ENCODE results near the gene LINGO3.
"Not testable (repeated sequence)": the region's sequence is repeated elsewhere in the genome, so short reads cannot be mapped to it uniquely, and the experiment has no call there.

LINGO3 gene, protein sequence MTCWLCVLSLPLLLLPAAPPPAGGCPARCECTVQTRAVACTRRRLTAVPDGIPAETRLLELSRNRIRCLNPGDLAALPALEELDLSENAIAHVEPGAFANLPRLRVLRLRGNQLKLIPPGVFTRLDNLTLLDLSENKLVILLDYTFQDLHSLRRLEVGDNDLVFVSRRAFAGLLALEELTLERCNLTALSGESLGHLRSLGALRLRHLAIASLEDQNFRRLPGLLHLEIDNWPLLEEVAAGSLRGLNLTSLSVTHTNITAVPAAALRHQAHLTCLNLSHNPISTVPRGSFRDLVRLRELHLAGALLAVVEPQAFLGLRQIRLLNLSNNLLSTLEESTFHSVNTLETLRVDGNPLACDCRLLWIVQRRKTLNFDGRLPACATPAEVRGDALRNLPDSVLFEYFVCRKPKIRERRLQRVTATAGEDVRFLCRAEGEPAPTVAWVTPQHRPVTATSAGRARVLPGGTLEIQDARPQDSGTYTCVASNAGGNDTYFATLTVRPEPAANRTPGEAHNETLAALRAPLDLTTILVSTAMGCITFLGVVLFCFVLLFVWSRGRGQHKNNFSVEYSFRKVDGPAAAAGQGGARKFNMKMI

DNA sequence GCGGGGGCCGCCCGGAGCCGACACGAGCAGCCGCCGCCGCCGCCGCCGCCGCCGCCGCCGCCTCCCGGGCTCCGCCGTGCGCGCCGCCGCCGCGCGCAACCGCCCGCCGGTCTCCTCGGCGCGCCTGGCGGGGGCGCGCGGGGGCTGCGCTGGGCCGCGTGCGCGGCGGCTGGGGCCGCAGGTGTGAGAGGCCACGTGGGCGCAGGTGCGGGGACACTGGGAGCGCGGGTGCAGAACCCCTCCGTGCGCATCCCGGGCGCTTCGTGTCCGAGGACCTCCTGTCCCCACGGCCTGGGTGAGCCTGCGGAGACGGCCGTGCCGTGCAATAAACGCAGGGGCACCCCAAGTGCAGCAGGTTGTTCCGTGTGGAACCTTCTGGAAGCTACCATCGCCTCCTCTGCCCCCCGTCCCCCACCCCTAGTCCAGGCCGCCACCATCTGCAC is at the start of gene LINGO3:
Gene LINGO3 (minus strand): TSS at position 41 of the 443 bp plus-strand sequence. CDS start 16,378 bp downstream, outside the sequence.
- DNase-seq (ENCODE audit: low read depth in 2 of 2), result no peak

DNA sequence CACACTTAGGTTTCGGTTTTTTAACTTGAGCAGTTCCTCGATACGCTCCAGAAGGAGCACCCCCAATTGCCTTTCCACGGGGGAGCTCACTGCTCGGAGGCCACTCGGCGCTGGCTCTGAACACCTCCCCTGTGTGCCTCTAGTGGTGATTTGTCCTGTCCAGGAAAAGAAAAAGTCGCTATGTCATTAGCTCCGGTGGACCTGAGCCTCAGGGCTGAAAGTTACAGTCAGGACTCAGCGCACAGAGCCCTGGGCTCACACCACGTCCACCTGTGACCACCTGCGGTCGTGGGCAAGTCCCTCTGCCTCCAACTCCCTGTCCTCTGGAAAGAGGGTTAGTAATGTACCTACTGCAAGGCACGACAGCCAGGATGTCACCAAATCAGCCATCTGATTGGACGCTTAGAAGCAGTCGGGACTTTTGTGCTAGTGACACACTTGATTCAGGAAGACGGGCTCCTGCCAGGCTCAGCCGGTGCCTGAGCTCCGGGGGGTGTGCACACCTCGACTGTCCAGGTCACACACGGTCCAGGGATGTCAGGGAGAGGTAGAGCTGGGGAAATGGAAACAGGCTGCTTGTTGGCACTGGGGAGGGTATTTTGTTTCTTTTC is 48.2 kb upstream of the LINGO3 start:
- no peak for DNase-seq (ENCODE audit: low read depth in 2 of 2)

DNA sequence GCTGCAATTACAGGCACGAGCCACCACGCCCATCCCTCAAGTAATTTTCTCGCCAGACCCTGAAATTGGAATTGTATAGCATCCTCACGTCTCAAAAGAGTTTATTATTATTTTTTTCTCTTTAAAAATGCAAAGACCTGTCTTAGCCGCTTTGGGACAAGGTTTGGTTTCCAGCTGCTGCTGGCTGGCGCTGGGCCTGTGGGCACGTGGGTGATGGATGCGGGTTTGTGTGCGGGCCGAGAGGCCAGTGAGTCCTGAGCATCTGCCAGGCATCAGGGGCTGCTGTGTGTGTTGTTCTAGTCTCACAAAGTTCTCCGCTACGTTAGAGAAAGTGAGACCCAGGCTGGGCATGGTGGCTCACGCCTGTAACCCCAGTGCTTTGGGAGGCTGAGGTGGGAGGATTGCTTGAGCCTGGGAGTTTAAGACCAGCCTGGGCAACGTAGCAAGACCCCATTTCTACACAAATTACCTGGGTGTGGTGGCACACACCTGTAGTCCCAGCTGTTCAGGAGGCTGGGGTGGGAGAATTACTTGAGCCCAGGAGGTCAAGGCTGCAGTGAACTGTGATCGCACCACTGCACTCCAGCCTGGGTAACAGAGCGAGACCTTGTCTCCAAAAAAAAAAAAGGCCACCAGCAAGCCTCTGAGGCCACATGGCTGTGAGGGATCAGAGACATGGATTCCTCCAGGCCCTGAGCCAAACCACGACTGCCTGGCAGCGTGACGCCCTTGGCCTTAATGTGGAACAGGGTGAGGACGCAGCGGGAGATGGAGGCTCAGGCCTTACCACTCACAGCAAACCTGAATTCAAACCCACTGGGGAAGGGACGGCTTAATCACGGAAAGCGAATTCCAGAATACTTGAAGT is 47.4 kb upstream of the LINGO3 start:
- DNase-seq (ENCODE audit: low read depth in 2 of 2), result no peak

DNA sequence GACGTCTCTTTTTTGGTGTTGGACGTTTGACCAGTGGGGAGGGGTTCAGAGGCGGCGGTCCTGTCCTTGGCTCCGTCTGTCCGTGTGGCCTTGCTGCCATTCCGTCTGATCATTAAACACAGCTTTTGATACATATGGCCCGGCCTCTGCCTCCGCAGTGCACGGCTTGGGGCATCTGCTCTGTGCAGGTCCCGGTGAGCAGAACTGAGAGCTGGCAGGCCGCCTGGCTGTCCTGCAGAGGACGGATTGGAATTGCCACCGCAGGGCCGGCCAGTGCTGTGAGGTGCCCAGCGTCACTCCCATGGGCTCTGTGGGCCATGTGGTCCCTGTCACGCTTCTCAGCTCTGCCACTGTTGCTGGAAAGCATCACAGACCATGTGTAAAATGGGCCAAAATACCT is 46.7 kb upstream of the LINGO3 start:
- DNase-seq (ENCODE audit: low read depth in 2 of 2), result no peak

DNA sequence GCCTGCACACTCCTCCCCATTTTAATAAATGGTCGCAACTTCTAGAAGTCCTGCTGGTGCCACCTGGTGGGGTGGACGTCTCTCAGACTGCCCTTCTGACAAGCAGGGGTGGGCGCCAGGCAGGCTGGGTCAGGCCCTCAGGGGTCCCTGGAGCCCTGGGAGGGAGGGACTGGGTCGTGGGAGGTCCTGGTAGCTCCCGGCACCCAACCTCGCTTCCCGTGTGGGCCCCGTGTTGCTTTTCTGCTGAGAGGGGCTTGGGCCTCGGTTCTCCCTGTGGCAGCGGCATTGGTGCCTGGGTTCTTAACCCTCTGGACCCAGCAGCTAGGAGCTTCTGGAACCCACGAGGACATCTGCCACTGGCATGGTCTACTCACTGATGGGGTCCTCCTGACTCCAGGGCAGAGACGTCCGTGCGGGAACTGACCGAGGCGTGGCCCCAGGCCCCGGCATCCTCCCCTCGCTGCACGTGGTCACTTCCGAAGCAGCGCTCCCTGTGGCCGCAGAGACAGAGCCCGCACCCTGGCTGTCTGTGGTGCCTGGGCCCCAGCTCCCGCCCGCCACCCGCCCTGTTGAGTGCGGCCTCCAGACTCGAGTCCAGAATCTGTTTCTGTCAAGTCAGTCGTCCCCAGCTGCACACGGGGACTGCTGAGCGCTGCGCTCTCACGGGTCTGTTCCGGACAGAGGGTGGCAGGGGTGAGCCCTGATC is 46.1 kb upstream of the LINGO3 start:
- DNase-seq (ENCODE audit: low read depth in 2 of 2), result no peak

DNA sequence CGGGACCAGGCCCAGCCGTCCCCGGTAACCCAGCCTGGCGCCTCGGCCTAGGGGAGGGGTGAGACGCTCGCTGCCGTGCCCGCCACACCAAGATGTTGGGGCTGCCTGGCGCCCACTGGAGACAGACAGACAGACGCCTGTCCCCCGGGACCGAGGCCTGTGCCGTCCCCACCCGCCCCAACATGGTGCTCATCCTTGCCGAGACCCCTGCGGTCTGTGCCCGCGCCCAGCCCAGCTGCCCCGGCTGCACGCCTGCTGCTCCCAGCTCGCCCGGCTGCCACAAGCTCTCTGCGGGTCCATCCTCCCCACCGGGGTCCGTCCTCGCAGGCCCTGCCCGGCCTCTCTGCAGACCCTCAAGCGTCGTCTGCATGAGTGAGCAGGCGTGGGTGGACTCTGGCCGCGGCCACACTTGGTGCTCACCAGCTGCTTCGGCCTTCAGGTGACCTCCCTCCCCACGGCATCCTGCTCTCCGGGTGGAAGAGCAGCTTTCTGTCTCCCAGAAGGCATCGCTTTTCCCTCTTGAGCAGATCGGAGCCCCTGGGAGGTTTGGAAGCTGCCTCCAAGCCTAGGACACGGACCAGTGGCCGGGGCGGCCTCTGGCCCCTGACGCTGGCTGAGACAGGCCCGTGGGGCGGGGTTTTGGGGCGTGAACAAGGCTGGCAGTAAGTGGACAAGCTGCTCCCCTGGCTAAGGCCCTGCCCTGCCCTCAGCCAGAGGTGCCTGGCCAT is 45.4 kb upstream of the LINGO3 start:
- DNase-seq (ENCODE audit: low read depth in 2 of 2), result no peak

DNA sequence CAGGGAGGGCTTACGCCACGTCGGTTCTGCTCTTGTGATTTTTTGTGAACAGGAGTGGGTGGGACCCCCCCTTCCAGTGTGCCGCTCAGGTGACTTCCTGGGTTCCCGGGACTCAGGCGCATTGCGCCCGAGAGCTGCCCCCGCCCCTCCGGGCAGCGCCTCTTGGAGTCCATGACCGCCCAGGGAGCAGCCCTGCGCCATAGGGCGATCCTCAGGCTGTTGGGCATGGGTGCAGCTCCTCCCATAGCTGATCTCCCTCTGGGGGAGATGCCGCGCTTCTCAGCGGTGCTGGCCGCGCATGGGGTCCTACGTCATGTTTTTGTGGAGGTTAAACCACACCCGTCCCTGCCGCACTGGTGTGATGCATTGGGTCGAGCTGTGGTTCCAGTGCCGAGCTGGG is 44.2 kb upstream of the LINGO3 start:
- DNase-seq (ENCODE audit: low read depth in 2 of 2), result no peak

DNA sequence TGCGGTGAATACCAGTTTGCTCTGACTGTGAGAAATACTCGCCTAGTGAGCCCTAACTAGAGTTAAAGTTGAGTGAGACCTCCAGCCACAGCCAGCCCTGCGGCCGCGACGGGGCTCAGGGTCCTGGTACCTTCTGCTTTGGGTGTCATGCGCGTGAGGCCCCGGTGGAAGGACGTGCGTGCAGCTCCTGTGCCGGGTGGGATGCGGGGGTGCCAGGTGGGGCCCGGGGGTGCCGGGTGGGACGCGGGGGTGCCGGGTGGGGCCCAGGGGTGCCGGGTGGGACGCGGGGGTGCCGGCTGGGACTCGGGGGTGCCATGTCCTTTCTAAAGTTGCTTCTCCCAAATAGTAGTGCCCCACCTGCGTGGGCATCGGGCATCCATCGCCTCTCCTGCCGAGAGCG is 43.6 kb upstream of the LINGO3 start:
- DNase-seq (ENCODE audit: low read depth in 2 of 2), result no peak

DNA sequence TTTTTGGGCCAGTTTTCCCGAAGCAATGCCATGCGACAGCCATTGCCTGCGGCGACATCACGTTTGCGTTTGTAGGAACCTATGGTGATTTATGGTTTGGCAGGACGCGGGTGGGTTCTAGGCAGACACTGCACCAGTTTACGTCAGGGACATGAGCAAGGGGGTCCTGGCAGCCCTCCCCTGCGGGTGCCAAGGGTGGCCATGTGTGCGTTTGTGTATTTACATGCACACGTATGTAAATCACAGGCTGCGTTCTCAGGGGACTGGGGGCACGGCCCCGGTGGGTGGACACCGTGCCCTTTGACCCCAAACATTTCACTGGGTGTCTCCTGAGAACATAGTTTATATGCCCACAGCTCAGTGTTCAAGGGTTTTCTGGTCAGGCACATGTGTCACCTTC is 42.7 kb upstream of the LINGO3 start:
- no peak for DNase-seq (ENCODE audit: low read depth in 2 of 2)

DNA sequence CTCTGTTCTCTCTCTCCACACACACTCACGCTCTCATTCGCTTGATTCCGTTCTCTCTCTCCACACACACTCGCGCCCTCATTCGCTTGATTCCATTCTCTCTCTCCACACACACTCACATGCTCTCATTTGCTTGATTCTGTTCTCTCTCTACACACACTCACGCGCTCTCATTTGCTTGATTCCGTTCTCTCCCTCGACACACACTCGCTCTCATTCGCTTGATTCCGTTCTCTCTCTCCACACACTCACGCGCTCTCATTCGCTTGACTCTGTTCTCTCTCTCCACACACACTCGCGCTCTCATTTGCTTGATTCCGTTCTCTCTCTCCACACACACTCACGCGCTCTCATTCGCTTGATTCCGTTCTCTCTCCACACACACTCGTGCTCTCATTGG is 41.9 kb upstream of the LINGO3 start:
- not testable (repeated sequence) for DNase-seq (ENCODE audit: low read depth in 2 of 2)

DNA sequence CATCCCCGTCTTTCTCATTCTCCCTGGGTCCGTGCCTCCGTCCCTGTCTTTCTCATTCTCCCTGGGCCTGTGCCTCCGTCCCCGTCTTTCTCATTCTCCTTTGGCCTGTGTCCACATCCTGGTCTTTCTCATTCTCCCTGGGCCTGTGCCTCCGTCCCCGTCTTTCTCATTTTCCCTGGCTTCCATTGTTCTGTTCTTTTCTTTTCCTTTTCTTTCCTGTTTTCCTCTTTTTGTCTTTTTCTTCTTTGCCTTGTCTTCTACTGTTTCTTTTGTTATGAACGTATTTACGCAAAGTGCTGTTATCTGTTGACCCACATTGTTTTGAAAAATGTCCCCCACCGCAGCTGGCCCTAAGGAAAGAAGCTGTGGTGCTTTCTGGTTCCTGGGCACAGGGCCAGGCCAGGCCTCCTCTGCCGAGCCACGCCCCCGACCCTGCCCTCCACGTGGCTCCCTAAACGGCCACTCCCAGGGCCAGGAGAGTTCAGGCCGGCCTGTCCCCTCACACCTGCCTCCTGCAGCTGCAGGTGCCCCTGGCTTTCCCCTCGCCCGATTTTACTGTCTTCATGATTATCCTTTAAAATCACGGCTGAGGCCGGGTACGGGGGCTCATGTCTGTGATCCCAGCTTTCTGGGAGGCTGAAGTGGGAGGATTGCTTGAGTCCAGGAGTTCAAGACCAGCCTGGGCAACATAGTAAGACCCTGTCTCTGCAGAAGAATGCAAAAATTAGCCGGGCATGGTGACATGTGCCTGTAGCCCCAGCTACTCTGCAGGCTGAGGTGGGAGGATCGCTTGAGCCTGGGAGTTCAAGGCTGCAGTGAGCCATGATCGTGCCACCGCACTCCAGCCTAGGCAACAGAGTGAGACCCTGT is 38.1 kb upstream of the LINGO3 start:
- no peak for DNase-seq (ENCODE audit: low read depth in 2 of 2)

DNA sequence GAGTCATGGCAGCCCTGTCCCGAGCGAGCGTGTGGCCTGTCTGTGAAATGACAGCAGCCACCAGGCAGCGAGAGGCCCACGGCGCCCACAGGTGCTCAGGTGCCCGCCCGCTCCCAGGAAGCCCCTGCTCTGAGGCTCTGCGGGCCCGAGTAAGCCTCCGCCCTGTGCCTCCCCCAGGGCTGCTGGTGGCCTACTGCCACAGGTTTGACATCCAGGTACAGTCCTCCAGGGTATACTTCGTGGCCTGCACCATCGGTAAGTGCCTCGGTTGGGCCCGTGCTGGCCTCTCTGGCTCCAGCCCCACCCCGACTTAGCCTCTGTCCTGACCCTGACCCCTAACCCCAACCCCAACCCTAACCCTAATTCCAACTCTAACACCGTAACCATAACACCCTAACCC is 37.1 kb upstream of the LINGO3 start:
- no peak for DNase-seq (ENCODE audit: low read depth in 2 of 2)

DNA sequence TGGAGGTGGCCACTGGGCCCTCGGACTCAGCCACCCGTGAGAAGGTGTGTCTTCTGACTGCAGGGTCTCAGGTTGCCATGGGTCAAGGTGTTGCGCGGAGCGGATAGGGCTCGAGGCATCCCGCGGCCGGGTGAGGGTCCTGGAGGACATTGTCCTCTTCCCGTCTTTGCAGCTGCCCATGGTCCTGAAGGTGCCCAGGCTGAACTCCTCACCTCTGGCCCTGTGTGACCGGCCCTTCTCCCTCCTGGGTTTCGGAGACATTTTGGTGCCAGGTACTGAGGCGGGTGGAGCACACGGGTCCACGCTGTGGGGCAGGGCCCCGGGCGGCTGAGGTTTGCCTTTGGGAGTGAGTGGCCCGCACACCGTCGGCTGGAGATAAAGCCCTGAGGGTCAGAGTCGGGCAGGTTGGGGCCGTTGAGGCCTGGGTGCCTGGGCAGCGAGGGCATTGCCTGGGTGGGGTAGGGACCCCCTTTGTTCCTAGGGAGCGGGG is 36.5 kb upstream of the LINGO3 start:
- DNase-seq (ENCODE audit: low read depth in 2 of 2), result no peak

DNA sequence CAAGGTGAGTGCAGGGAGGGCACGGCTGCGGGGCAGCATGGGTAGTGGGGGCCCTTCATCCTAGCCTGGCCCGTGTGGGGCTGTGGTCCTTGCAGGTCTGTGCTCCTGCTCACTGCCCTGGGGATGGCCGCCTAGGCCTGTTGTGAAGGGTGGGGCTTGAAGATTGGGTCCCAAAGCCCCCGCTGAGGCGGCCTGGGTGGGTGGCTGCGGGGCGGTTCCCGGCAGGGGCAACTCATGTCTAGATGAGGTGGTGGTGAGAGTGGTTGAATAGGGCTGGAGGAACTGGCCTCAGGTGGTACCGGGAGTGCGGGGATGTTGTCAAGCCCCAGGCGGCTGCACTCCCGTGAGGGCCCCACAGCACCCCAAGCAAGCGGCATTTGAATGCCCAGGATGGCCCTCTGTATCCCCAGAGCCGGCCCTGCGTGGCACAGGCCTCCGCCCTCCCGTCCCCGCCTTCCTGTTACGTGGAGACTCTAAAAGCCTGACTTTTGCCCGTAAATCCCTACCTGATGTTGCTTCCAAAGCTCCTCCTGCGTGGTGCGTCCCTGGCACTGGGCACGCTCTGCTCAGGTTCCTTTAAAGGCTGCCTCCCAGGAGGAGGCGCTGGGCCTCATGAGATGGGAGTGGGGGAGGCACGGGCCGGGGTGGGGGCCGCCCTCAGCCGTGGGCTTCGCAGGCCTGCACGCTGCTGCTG is 35.5 kb upstream of the LINGO3 start:
- DNase-seq (ENCODE audit: low read depth in 2 of 2), result no peak

DNA sequence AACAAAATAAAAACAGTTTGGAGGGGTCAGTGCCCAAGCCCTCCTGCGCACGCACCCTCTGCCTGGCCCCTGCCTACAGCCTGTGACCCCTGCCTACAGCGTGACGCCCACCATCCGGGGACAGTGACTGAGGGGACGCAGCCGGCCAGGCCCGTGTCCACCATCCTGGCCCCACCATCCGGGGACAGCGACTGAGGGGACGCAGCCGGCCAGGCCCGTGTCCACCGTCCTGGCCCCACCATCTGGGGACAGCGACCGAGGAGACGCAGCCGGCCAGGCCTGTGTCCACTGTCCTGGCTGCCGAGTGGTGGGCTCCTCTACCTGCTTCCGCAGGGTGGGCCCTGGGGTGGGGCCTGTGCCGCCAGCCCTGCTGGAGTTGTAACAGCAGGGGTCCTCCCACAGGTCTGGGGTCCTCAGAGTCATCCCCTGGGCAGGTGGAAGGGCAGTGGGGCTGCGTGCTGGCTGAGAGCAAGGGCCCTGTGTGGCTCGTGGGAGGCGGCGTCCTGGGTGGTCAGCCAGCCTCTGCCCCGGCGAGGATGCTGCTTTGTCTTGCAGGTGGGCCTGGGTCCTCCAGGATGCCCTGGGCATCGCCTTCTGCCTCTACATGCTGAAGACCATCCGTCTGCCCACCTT is 34.8 kb upstream of the LINGO3 start:
- no peak for DNase-seq (ENCODE audit: low read depth in 2 of 2)

DNA sequence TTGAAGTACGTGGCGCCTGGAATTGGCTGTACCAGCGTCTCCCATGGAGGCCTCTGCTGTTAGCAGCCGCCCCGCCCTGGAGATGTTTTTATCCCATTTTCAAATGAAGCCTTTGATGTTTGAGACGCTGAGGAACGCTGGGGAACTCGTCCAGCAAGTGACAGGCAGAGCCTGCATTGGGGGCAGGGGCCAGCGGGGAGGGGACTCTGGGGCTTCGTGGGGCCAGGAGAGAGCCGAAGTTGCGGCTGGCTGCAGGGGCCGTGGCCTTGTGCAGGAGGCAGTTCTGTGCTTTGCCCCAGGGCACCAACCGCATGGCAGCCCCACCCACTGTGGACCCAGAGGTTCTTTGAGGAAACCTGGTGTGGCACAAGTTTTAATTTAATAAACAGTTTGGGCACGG is 34.0 kb upstream of the LINGO3 start:
- no peak for DNase-seq (ENCODE audit: low read depth in 2 of 2)

DNA sequence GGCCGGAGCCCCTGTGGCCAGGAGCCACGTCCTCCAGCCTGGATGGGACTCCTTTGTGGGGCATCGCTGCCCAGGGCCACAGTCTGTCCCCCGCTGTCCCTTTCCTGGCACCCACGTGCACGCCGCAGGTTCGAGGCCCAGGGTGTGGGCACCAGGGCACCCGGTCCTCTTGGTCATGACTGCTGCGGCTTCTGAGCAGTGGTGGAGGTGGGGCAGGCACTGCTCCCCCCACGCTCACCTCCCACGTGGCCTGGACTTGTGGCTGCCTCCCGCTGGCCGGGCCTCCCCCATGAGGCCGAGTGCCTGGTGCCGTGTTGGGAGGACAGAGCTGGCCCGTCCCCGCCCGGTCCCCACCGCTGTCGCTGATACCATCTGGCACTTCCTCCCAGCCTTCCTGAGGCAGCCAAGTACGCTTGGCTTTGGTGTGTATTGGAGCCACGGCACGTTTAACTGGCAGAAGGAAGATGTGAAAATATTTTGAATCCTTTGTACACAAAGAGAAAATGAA is 33.3 kb upstream of the LINGO3 start:
- no peak for DNase-seq (ENCODE audit: low read depth in 2 of 2)

DNA sequence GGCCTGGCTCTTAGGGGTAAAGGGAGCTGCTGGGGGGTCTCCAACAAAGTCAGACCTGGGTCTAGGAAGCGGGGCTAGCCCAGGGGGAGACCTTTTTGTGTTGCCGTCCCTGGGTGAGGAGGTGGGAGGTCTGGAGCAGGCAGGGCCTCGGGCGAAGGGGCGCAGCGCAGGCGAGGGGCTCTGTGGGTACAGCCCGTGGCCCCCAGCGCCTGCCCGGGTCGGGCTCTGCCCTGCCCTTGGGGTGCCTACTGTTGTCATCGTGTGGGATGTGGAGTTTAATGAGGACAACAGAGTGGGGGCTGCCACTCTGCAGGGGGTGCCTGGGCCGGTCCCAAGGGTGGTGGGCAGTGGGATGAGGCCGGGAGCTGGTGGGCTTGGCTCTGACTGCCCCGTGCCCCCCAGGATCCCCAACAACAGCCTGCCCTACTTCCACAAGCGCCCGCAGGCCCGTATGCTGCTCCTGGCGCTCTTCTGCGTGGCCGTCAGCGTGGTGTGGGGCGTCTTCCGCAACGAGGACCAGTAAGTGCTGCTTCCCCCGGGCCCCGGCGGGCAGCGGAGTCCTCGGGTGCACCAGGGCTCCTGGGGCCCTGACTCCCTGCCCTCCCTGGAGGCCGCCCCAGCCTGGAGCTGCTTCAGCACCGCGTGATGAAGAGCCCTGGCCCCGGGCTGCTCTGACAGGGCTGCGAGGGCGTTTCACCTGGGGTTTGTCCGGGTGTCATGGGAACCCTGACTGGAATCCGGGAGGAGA is 32.7 kb upstream of the LINGO3 start:
- DNase-seq (ENCODE audit: low read depth in 2 of 2), result no peak

Measured in stimulated activated CD8-positive, alpha-beta memory T cell treated with anti-CD3 and anti-CD28 coated beads, Interleukin-15, amount 100 ng/mL, for 48 hours (primary cell).